Stimulated activated naive CD8-positive, alpha-beta T cell treated with anti-CD3 and anti-CD28 coated beads, Interleukin-15, Interleukin-2, amounts not matched to agents 100 ng/mL and 50 ng/mL, for 24 hours (primary cell): ENCODE measurements around the gene SLC25A22.

Experiments used
- H3K27ac Mint-ChIP-seq: one replicate; pipeline ENCODE4 v1.8.0; 2021; ENCODE audit warnings: mild to moderate bottlenecking, mixed read lengths
- H3K27me3 Mint-ChIP-seq: one replicate; pipeline ENCODE4 v1.8.0; 2021; ENCODE audit warnings: mixed read lengths
- H3K36me3 Mint-ChIP-seq: one replicate; pipeline ENCODE4 v1.8.0; 2021; ENCODE audit warnings: low read depth, mixed read lengths
- H3K4me1 Mint-ChIP-seq: one replicate; pipeline ENCODE4 v1.8.0; 2021; ENCODE audit warnings: low read depth, mixed read lengths
- H3K4me3 Mint-ChIP-seq: one replicate; pipeline ENCODE4 v1.8.0; 2021; ENCODE audit warnings: mild to moderate bottlenecking, mixed read lengths
- H3K9me3 Mint-ChIP-seq: one replicate; pipeline ENCODE4 v1.8.0; 2021; ENCODE audit warnings: mixed read lengths

Gene SLC25A22

GRCh38 chr11:770642-771616, 27.2 kb downstream of the SLC25A22 start:
- Mint-ChIP-seq H3K27ac (no peak overlapping the region), H3K36me3 (peaks cover 10% of the 10 kb centered on the region), H3K27me3 (no peaks in the 10 kb centered on the region), H3K4me1 (peaks cover 21% of the 10 kb centered on the region), H3K4me3 (no peak overlapping the region), H3K9me3 (no peaks in the 10 kb centered on the region)

- Mint-ChIP-seq H3K27me3 (no peaks in the 10 kb centered on the region), H3K4me1 (peaks cover 13% of the 10 kb centered on the region), H3K4me3 (no peak overlapping the region), H3K27ac (no peak overlapping the region), H3K36me3 (peaks cover 10% of the 10 kb centered on the region), H3K9me3 (no peaks in the 10 kb centered on the region)
Observed at GRCh38 chr11:769887-770641, 28.0 kb downstream of the SLC25A22 start.

- Mint-ChIP-seq H3K9me3 (no peaks in the 10 kb centered on the region), H3K36me3 (peaks cover 20% of the 10 kb centered on the region), H3K4me3 (no peak overlapping the region), H3K27me3 (no peaks in the 10 kb centered on the region), H3K4me1 (peaks cover 4% of the 10 kb centered on the region), H3K27ac (no peak overlapping the region)
Observed at GRCh38 chr11:767238-767637, 30.8 kb downstream of the SLC25A22 start.

DNA sequence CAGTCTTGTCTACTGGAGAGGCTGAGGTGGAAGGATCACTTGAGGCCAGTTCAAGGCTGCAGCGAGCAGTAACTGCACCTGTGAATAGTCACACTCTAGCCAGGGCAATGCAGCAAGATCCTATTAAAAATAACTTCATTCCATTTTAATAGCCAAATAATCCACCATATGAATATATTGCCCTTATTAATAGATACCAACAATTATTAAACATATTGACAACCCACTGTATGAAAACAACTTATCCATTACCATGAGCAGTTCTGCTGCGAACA, 31.2 kb downstream of the SLC25A22 start:
- Mint-ChIP-seq H3K4me1 (peaks cover 4% of the 10 kb centered on the region), H3K27me3 (no peaks in the 10 kb centered on the region), H3K9me3 (no peaks in the 10 kb centered on the region), H3K36me3 (peaks cover 21% of the 10 kb centered on the region), H3K4me3 (no peak overlapping the region), H3K27ac (no peak overlapping the region)

GRCh38 chr11:766106-766935, 31.8 kb downstream of the SLC25A22 start:
- Mint-ChIP-seq H3K27ac (no peak overlapping the region), H3K9me3 (no peaks in the 10 kb centered on the region), H3K36me3 (peaks cover 27% of the 10 kb centered on the region), H3K4me1 (peaks cover 4% of the 10 kb centered on the region), H3K27me3 (no peaks in the 10 kb centered on the region), H3K4me3 (no peak overlapping the region)

DNA sequence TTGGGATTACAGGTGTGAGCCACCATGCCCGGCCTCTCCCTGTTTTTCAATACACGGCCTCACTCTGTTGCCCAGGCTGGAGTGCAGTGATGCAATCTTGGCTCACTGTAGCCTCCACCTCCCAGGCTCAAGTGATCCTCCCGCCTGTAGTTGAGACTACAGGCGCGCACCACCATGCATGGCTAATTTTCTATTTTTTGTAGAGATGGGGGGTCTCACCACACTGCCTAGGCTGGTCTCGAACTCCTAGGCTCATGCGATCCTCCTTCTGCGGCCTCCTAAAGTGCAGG, 32.3 kb downstream of the SLC25A22 start:
- H3K4me1 Mint-ChIP-seq, result peaks cover 4% of the 10 kb centered on the region
- no peaks in the 10 kb centered on the region for H3K9me3 Mint-ChIP-seq
- peaks cover 29% of the 10 kb centered on the region for H3K36me3 Mint-ChIP-seq
- H3K27ac Mint-ChIP-seq, result no peak overlapping the region
- no peak overlapping the region for H3K4me3 Mint-ChIP-seq
- no peaks in the 10 kb centered on the region for H3K27me3 Mint-ChIP-seq

DNA sequence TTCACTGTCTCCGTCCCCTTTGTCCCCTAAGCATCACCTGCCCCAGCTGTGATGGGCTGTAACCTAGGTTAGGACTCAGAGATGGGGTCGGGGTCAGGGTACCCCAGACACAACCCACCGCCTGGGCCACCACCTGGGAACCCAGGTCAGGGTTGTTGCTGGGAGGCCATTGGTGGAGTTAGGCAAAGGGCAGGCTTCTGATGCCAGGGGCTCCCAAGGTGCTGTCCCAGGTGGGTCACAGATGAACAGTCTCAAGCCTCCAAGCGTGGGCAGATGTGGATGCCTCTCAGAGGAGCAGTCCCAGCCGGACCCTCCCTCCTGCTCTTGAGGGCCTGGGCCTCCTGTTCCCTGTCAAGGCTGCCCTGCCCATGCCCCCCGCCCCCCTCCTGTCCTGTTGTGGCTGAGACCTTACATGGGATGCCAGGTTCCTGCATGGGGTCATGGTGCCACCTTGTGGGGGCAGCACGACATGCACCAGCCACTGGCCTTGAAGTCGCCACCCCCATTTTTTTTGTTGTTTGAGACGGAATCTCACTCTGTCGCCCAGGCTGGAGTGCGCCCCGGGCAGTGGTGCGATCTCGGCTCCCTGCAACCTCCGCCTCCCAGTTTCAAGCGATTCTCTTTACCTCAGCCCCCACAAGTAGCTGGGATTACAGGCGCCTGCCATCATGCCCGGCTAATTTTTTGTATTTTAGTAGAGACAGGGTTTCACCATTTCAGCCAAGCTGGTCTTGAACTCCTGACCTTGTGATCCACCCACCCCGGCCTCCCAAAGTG, 32.9 kb downstream of the SLC25A22 start:
- Mint-ChIP-seq H3K27me3 (no peaks in the 10 kb centered on the region), H3K36me3 (peaks cover 30% of the 10 kb centered on the region), H3K4me3 (no peak overlapping the region), H3K27ac (no peak overlapping the region), H3K4me1 (peaks cover 5% of the 10 kb centered on the region), H3K9me3 (no peaks in the 10 kb centered on the region)

DNA sequence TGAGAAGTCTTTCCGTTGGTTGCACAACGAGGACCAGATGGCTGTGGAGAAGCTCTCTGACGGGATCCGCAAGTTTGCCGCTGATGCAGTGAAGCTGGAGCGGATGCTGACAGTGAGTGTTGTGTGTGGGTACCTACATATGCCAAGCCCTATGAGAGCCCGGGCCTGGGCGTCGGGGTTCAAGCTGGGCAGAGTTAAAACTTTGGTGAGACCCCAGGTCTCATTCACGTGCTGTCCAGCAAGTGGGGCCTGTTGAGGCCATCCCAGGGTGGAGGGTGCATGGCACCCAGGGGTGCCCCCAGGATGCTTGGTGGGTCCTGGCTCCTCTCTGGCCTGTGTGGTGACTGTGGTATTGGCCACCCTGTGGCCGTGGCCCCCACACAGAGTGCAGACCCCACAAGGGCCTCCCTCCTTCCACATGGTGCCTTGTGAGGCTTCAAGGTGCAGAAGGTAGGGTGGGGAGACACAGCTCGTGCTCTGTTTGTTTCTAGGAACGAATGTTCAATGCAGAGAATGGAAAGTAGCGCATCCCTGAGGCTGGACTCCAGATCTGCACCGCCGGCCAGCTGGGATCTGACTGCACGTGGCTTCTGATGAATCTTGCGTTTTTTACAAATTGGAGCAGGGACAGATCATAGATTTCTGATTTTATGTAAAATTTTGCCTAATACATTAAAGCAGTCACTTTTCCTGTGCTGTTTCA, 33.6 kb downstream of the SLC25A22 start:
- peaks cover 8% of the 10 kb centered on the region for H3K4me1 Mint-ChIP-seq
- H3K27me3 Mint-ChIP-seq, result no peaks in the 10 kb centered on the region
- H3K4me3 Mint-ChIP-seq, result no peak overlapping the region
- no peaks in the 10 kb centered on the region for H3K9me3 Mint-ChIP-seq
- H3K27ac Mint-ChIP-seq, result no peak overlapping the region
- H3K36me3 Mint-ChIP-seq, result peaks cover 35% of the 10 kb centered on the region

DNA sequence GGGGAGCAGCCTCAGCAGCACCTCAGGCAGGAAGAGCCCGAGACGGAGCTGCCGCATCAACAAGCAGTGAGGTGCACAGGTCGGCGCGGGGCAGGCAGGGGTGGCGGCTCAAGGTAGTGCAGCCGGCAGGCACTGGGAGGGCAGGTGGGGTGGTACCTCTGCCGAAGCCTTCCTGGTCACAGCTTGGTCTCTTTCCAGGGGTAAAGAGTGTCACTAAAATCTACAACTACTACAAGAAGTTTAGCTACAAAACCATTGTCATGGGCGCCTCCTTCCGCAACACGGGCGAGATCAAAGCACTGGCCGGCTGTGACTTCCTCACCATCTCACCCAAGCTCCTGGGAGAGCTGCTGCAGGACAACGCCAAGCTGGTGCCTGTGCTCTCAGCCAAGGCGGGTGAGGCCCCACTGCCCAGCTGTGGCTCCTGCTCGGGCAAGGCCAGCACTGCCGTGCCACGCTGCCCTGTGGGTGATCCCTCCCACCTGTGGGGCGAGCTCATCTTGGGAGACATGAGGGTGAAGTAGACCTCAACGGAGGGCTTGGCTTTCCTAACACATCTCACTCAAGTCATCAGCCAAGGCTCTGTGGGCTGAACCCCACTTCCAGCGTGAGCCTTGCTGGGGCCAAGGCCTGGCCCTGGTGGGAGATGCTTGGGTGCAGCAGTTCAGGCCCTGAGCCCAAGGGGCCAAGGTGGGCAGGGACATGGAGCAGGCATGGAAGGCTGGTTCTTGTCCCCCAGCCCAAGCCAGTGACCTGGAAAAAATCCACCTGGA, 34.3 kb downstream of the SLC25A22 start:
- Mint-ChIP-seq H3K9me3 (no peaks in the 10 kb centered on the region), H3K27me3 (no peaks in the 10 kb centered on the region), H3K4me1 (peaks cover 8% of the 10 kb centered on the region), H3K4me3 (no peak overlapping the region), H3K27ac (peak overlapping the region; percentile 26), H3K36me3 (peaks cover 38% of the 10 kb centered on the region)

DNA sequence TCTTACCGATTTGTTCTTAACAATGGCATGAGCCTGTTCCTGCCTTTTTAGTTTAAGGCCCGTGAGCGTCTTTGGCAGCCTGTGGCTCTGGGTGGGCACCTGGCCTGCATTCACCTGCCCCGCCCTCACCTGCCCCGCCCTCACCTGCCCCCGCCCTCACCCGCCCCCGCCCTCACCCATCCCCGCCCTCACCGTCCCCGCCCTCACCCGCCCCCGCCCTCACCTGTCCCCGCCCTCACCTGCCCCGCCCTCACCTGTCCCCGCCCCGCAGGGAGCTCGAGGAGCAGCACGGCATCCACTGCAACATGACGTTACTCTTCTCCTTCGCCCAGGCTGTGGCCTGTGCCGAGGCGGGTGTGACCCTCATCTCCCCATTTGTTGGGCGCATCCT, 35.0 kb downstream of the SLC25A22 start:
- H3K4me1 Mint-ChIP-seq, result peaks cover 8% of the 10 kb centered on the region
- no peaks in the 10 kb centered on the region for H3K9me3 Mint-ChIP-seq
- no peak overlapping the region for H3K4me3 Mint-ChIP-seq
- H3K27me3 Mint-ChIP-seq, result no peaks in the 10 kb centered on the region
- no peak overlapping the region for H3K27ac Mint-ChIP-seq
- peaks cover 45% of the 10 kb centered on the region for H3K36me3 Mint-ChIP-seq

- Mint-ChIP-seq H3K27ac (peak overlapping the region; percentile 64), H3K4me3 (no peak overlapping the region), H3K9me3 (no peaks in the 10 kb centered on the region), H3K4me1 (peaks cover 8% of the 10 kb centered on the region), H3K27me3 (no peaks in the 10 kb centered on the region), H3K36me3 (peaks cover 48% of the 10 kb centered on the region)
Observed at GRCh38 chr11:762421-763072, 35.5 kb downstream of the SLC25A22 start.

GRCh38 chr11:761526-762108, 36.5 kb downstream of the SLC25A22 start:
- no peak overlapping the region for H3K4me3 Mint-ChIP-seq
- peaks cover 51% of the 10 kb centered on the region for H3K36me3 Mint-ChIP-seq
- no peaks in the 10 kb centered on the region for H3K27me3 Mint-ChIP-seq
- no peaks in the 10 kb centered on the region for H3K9me3 Mint-ChIP-seq
- H3K27ac Mint-ChIP-seq, result no peak overlapping the region
- H3K4me1 Mint-ChIP-seq, result peaks cover 4% of the 10 kb centered on the region

DNA sequence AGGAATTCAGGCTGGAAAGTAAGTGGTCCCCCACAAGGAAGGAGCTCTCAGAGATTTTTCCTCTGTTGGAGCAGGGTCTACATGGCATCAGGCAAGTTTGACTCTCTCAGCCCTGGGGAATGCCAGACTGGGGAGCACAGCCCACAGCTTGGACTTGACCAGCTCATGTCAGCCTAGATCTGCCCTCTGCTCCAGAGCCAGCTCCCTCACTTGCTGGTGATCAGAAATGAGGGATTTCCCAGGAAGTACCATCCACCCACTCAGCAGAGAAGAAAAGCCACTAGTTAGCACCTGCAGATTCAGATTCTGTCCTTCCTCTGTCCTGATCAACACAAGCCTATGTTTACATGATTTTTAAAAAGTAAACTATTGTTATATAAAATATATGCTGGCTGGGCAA, 37.8 kb downstream of the SLC25A22 start:
- H3K36me3 Mint-ChIP-seq, result peaks cover 47% of the 10 kb centered on the region
- H3K27me3 Mint-ChIP-seq, result no peaks in the 10 kb centered on the region
- no peaks in the 10 kb centered on the region for H3K9me3 Mint-ChIP-seq
- H3K27ac Mint-ChIP-seq, result no peak overlapping the region
- peaks cover 3% of the 10 kb centered on the region for H3K4me1 Mint-ChIP-seq
- no peak overlapping the region for H3K4me3 Mint-ChIP-seq
